ENCODE measurements around the gene SUMO1. TPM values are rescaled to one million over a fixed set of nuclear protein-coding genes. Genes with fewer than 3 reads are reported as not detected.
A peak's percentile ranks its signal among the peaks of the same experiment; 100 is the strongest.

The SUMO1 gene
- total RNA-seq (2011; cell fraction: chromatin; rRNA removed; ENCODE audit: low replicate concordance): 5.2 and 14.5 TPM in 2 replicates
- total RNA-seq (2011; cell fraction: nucleolus; rRNA removed): 4.6 and 4.7 TPM in 2 replicates
- 12.6 and 18.8 TPM in 2 replicates for total RNA-seq (2011; cell fraction: nucleoplasm; rRNA removed)
- total RNA-seq (2014; rRNA removed): 63.7 and 67.3 TPM in 2 replicates
- 110 and 126 TPM in 2 replicates for total RNA-seq (2014; rRNA removed; fragmentation: Illumina TruSeq; extraction: Trizol)
- total RNA-seq (2015; rRNA removed; fragmentation: Illumina TruSeq; extraction: Trizol): 82.8 and 92.0 TPM in 2 replicates
- 67.5 and 70.0 TPM in 2 replicates for total RNA-seq (2021)
- polyA plus RNA-seq (2011; rRNA removed): 63.1 and 84.6 TPM in 2 replicates
- 11.1 and 31.6 TPM in 2 replicates for polyA plus RNA-seq (2011; cell fraction: cytosol; rRNA removed)
- 8.5 and 18.8 TPM in 2 replicates for polyA plus RNA-seq (2011; cell fraction: nucleus; rRNA removed)
- 67.5 and 110 TPM in 2 replicates for polyA plus RNA-seq (2012)
- 117 and 140 TPM in 2 replicates for polyA plus RNA-seq (2014; fragmentation: Illumina TruSeq; extraction: Trizol)
- polyA plus RNA-seq (2014; fragmentation: Nextera tagmentation; extraction: Ambion mirVana): 100 to 1,000 TPM; 279 to 292 TPM
- polyA plus RNA-seq (2014; rRNA removed): 79.6 and 83.2 TPM in 2 replicates
- polyA minus RNA-seq (2011; rRNA and poly(A)+ RNA removed): 50.1 and 50.8 TPM in 2 replicates
- polyA minus RNA-seq (2011; cell fraction: cytosol; rRNA and poly(A)+ RNA removed): 23.3 and 28.9 TPM in 2 replicates
- polyA minus RNA-seq (2011; cell fraction: nucleus; rRNA and poly(A)+ RNA removed): 4.3 and 9.1 TPM in 2 replicates
- percentile 75 among the genes with signal in this experiment for Bru-seq, nascent RNA
- BruChase-seq, experiment 1, labeled RNA remaining after a 2-hour chase: percentile 83 among the genes with signal in this experiment
- percentile 83 among the genes with signal in this experiment for BruChase-seq, experiment 2, labeled RNA remaining after a 6-hour chase
- long read RNA-seq, experiment 1, transcript SUMO1-203 (5 exons, 1,536 nt): major isoform, 173 of 218 reads
- long read RNA-seq, experiment 1, transcript SUMO1-205 (5 exons, 534 nt): minor isoform, 7 of 218 reads
- long read RNA-seq, experiment 1, partial matches to known transcripts: 10 of 218 reads
- long read RNA-seq, experiment 1, other reads (novel, unspliced or antisense): 20 of 218 reads
- long read RNA-seq, experiment 2, transcript SUMO1-203 (5 exons, 1,536 nt): major isoform, 35 of 77 reads
- long read RNA-seq, experiment 2, partial matches to known transcripts: 3 of 77 reads
- long read RNA-seq, experiment 2, other reads (novel, unspliced or antisense): 34 of 77 reads
- long read RNA-seq, experiment 3, transcript SUMO1-203 (5 exons, 1,536 nt): major isoform, 101 of 117 reads
- long read RNA-seq, experiment 3, partial matches to known transcripts: 3 of 117 reads
- long read RNA-seq, experiment 3, other reads (novel, unspliced or antisense): 4 of 117 reads

- intact Hi-C loops (cut with micrococcal nuclease) (no loop called here), in situ Hi-C loops (cut with MboI) (no loop called here)
- peak within 1 kb of the TSS; percentile 99 for H2AFZ ChIP-seq (ENCODE audit: low read depth, low read length)
- H3K4me2 ChIP-seq (ENCODE audit: insufficient read depth, low read length): peak within 1 kb of the TSS; percentile 90
- H3K9me1 ChIP-seq (ENCODE audit: control insufficient read depth, insufficient read depth, low read length): no peaks in the 10 kb centered on the region
- H3K4me3 ChIP-seq: peak within 1 kb of the TSS; percentile 99
- CTCF ChIA-PET (ENCODE audit: low intra/inter-chr PET ratio): interaction anchor here (0.7 kb wide), 1 partner anchor 185 kb away, joined by 3 read pairs; no protein-coding TSS in a partner anchor
- H3K9me3 ChIP-seq (replicated peaks; ENCODE audit: control insufficient read depth, insufficient read depth, low read depth, low read length): 0 out of 2 replicates have a peak, but pooled peaks cover 2% of the 10 kb centered on the region
- no peaks in the 10 kb centered on the region for H3K27me3 ChIP-seq (ENCODE audit: control insufficient read depth in 2 of 2, insufficient read depth in 2 of 2, low read length in 2 of 2)
- peak; percentile 73 for FAIRE-seq
- peak within 1 kb of the TSS; percentile 78 for H3K27ac ChIP-seq (ENCODE audit: extremely low read depth, low read depth, low read length)
- 20% methylated on average over 28 of the region's 54 CpGs for WGBS (ENCODE audit: insufficient coverage, low coverage, missing lambda C conversion rate)
- H3K79me2 ChIP-seq (ENCODE audit: control insufficient read depth, insufficient read depth, low read length): peaks cover 46% of the 10 kb centered on the region
- 0 out of 3 replicates have a peak, but pooled peaks cover 2% of the 10 kb centered on the region for H3K36me3 ChIP-seq (ENCODE audit: control insufficient read depth, insufficient read depth, low read length)
- H4K20me1 ChIP-seq (replicated peaks; ENCODE audit: control insufficient read depth, insufficient read depth, low read length): peaks cover 9% of the 10 kb centered on the region; the same call in 1 of the 2 replicates
- peak; percentile 92 for ATAC-seq
- H3K4me1 ChIP-seq (replicated peaks in 1 of 2; ENCODE audit: control insufficient read depth in 2 of 2, insufficient read depth in 2 of 2, low read length in 2 of 2): peaks cover 3 to 6% of the 10 kb centered on the region in 2 experiments; a peak in 3 of 5 replicates
- BruUV-seq (replicated peaks): TSS peak; percentile 98
- H3K9ac ChIP-seq (ENCODE audit: insufficient read depth in 1 of 2, low read depth in 2 of 2, low read length in 2 of 2): peak within 1 kb of the TSS; percentile 83 to 93
- POLR2A ChIA-PET: interaction anchor here (2.4 kb wide), 1 partner anchor 29 kb away, joined by 6 read pairs; no protein-coding TSS in a partner anchor
- peak; percentile 78 to 92 (median 82) for DNase-seq (ENCODE audit: extremely low read depth in 1 of 4, low spot score in 3 of 4)
- no peak for TF ChIP-seq ZNF134 (CRISPR knock-in tag; conservative IDR thresholded peaks at IDR 0.05)
- peak; percentile 63 for TF ChIP-seq NFRKB (IDR thresholded peaks at IDR 0.05; ENCODE audit: low read depth)
- TF ChIP-seq EGR1 (conservative IDR thresholded peaks at IDR 0.05): peak; percentile 15; the same call in 1 of the 2 replicates
- peak; percentile 51 for TF ChIP-seq ZBTB7A (IDR thresholded peaks at IDR 0.05; ENCODE audit: borderline replicate concordance, control insufficient read depth, low read depth, low read length)
- no peak for TF ChIP-seq ZFP36 (IDR thresholded peaks at IDR 0.05; ENCODE audit: low read depth, low read length, partially characterized antibody)
- TF ChIP-seq ZNF695 (CRISPR knock-in tag; IDR thresholded peaks at IDR 0.05): no peak
- TF ChIP-seq CHD2 (IDR thresholded peaks at IDR 0.05; ENCODE audit: low read depth, low read length): no peak
- TF ChIP-seq MBD1 (CRISPR knock-in tag; IDR thresholded peaks at IDR 0.05): 0 out of 2 replicates have a peak, but pooled peaks have one; percentile 15
- TF ChIP-seq KAT7 (CRISPR knock-in tag; IDR thresholded peaks at IDR 0.05; ENCODE audit: borderline replicate concordance): 0 out of 2 replicates have a peak, but pooled peaks have one; percentile 44
- TF ChIP-seq PHF20 (IDR thresholded peaks at IDR 0.05; ENCODE audit: partially characterized antibody): peak; percentile 36
These were observed at the start of gene SUMO1 for GRCh38 chr2:202238234-202239197. TSS of gene SUMO1 (minus strand) at chr2:202238597. CDS start at chr2:202238451, 146 bp downstream.

All from K562 (cell line).